Epithelial cell of esophagus (primary cell): ENCODE data around the gene ARL11.

ENCODE experiments used
- DNase-seq: peaks from one replicate; pipeline ENCODE4 v3.0.0; 2010; ENCODE audit warnings: low read depth
- H3K4me3 ChIP-seq: 2 replicates; pipeline ENCODE4 v1.5.1; 2011; ENCODE audit warnings: mild to moderate bottlenecking, low read length, control low read depth
- TF ChIP-seq, protein P1 (sequence below): IDR thresholded peaks from 2 replicates; pipeline ENCODE4 v1.5.1; 2011; ENCODE audit warnings: low read depth, mild to moderate bottlenecking, low read length, control low read depth, inconsistent platforms; ENCODE audit not compliant: insufficient read depth; ENCODE audit errors: missing control alignments

Gene ARL11

DNA sequence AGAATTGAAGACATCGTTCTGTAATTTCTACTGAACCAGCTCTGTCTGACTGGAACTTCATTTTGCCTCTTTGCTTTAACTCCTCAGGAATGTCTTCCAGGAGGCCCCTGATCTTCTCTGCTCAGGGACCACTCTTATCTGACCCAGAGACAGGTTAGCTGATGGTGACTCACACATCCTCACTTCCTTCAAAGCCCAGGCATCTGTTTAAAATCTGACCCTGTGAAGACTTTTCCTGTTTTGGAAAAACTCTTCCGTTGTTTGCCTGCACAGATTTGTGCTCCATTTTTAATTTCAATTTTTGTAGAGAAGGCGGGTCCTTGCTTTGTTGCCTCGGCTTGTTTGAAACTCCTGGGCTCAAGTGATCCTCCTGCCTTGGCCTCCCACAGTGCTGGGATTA lies 1.6 kb downstream of the ARL11 start:
- no peak overlapping the region for H3K4me3 ChIP-seq
- TF ChIP-seq, protein P1, sequence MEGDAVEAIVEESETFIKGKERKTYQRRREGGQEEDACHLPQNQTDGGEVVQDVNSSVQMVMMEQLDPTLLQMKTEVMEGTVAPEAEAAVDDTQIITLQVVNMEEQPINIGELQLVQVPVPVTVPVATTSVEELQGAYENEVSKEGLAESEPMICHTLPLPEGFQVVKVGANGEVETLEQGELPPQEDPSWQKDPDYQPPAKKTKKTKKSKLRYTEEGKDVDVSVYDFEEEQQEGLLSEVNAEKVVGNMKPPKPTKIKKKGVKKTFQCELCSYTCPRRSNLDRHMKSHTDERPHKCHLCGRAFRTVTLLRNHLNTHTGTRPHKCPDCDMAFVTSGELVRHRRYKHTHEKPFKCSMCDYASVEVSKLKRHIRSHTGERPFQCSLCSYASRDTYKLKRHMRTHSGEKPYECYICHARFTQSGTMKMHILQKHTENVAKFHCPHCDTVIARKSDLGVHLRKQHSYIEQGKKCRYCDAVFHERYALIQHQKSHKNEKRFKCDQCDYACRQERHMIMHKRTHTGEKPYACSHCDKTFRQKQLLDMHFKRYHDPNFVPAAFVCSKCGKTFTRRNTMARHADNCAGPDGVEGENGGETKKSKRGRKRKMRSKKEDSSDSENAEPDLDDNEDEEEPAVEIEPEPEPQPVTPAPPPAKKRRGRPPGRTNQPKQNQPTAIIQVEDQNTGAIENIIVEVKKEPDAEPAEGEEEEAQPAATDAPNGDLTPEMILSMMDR: no peak
- peak; percentile 8 for DNase-seq

DNA sequence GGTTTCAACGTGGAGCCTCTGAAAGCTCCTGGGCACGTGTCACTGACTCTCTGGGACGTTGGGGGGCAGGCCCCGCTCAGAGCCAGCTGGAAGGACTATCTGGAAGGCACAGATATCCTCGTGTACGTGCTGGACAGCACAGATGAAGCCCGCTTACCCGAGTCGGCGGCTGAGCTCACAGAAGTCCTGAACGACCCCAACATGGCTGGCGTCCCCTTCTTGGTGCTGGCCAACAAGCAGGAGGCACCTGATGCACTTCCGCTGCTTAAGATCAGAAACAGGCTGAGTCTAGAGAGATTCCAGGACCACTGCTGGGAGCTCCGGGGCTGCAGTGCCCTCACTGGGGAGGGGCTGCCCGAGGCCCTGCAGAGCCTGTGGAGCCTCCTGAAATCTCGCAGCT lies 2.3 kb downstream of the ARL11 start:
- no peak for DNase-seq
- TF ChIP-seq, protein P1: no peak
- H3K4me3 ChIP-seq: no peak overlapping the region

DNA sequence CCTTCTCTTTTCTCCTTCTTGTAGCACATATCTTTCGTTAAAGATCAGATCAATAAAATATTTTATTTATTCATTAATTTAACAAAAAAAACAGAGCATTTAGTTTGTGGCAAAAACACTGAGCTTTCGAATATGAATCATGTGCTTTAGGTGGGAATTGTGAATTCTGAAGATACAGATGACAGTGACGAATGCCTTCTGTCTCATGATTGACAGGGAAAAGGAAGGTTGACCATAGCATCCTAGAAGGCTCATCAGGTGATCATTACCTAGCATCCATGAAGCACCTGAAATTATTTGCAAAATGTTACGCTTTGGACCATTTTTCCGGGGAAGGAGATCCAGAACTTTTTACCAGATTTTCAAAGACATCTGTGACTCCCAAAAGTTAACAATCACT lies 3.8 kb downstream of the ARL11 start:
- H3K4me3 ChIP-seq: no peak overlapping the region
- TF ChIP-seq, protein P1: no peak
- no peak for DNase-seq

DNA sequence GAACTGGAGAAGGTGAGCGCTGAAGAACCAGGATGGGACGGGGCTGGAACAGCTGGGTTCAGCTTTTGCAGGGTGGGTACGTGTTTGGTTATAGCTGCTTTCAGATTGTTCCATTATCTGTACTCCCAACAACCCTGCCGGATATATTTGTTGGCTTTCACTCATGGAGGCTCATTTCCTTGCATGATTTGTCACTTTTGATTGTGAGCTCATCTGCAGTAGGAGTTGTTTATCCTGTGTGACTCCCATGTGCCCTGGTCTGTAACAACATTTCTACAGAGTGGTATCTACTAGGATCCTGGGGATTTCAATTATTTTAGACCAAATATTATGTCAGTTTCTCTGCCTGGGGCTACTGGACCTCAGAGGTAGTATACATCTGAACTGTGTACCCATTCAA lies 5.4 kb downstream of the ARL11 start:
- no peak overlapping the region for H3K4me3 ChIP-seq
- TF ChIP-seq, protein P1: no peak
- DNase-seq: no peak

DNA sequence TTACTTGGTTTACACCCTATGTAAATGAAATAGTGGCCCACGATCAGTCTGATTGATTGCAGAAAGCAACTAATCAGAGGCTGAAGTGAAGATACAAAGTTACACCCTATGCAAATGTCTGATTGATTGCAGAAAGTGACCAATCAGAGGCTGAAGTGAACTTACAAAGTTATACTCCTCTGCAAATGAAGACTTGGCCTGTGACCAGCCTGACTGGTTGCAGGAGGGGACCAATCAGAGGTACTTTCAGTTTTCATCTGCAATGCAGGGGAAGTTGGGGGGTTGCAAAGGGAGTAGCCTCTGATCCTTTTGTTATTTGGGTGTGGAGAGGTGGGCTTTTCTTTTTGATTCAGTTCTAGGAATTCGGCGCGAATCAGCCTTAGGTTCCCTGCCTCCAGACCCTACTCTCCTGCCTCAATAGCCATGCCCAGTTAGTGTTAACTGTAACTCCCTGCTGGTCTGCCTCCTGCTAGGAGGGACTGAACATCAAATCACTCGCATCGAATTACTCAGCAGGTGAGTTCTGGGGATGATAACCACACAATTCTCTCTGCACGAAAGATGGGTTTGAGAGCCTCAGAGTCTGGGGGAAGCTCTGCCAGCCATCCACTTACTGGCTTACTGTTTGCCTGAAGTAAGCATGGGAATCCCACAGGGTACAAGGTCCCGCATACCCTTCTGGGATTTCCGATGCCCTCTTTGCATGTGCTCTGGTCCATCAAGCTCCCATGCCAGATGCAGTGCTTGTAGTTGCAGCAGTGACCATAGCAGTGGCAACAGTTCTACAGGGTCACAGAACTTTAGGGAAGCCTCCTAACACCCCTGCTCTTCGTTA lies 7.5 kb downstream of the ARL11 start:
- TF ChIP-seq, protein P1: no peak
- H3K4me3 ChIP-seq: no peak overlapping the region
- peak; percentile 43 for DNase-seq

DNA sequence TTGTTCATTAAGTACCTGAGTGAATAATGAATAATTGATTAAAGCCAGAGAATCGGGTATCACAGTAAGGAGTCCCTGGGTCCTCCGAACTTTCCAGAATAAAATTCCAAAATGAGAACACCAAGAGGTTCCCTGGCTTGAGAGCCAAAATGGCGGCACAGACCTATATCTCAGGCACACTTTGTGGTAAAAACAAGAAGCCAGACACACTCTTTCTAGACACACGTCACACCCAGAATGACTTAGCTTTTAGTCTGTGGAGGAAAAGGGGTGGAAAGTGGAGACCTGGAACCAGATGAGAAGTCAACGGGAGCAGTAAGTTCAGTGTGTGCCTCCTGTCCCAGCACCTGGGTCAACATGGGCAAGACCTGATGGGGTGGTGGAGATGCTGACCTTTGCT lies 8.4 kb downstream of the ARL11 start:
- DNase-seq: no peak
- TF ChIP-seq, protein P1: no peak
- no peak overlapping the region for H3K4me3 ChIP-seq
